ENCODE results near the gene ANGPTL7. TPM values are rescaled to one million over a fixed set of nuclear protein-coding genes. Genes with fewer than 3 reads are reported as not detected.

ANGPTL7 gene
- total RNA-seq, 1 experiment from 2014 or later: not detected

GRCh38 chr1:11211925-11212587, 22.9 kb downstream of the ANGPTL7 start:
- ChIA-PET POLR2A (no interaction called here), CTCF (no interaction called here)
- ATAC-seq (no peak), DNase-seq (ENCODE audit: low spot score) (no peak)
- Mint-ChIP-seq H3K9me3 (no peaks in the 10 kb centered on the region), H3K27ac (no peak overlapping the region), H3K36me3 (peaks cover 76% of the 10 kb centered on the region), H3K27me3 (ENCODE audit: low read depth) (no peaks in the 10 kb centered on the region), H3K4me3 (no peak overlapping the region), H3K4me1 (no peaks in the 10 kb centered on the region)
- no peak for TF ChIP-seq ZNF423 (CRISPR knock-in tag; IDR thresholded peaks at IDR 0.05)
- no peak for TF ChIP-seq ETV6 (CRISPR knock-in tag; IDR thresholded peaks at IDR 0.05)
- no peak for TF ChIP-seq CREM (CRISPR knock-in tag; IDR thresholded peaks at IDR 0.05)
- TF ChIP-seq TEAD4 (CRISPR knock-in tag; IDR thresholded peaks at IDR 0.05): no peak
- no peak for TF ChIP-seq ZNF281 (CRISPR knock-in tag; IDR thresholded peaks at IDR 0.05)
- TF ChIP-seq CBFB (CRISPR knock-in tag; IDR thresholded peaks at IDR 0.05; ENCODE audit: low read depth): no peak
- TF ChIP-seq CDX4 (CRISPR knock-in tag; IDR thresholded peaks at IDR 0.05; ENCODE audit: borderline replicate concordance): no peak
- TF ChIP-seq ZNF263 (CRISPR knock-in tag; IDR thresholded peaks at IDR 0.05; ENCODE audit: low read depth): no peak
- no peak for TF ChIP-seq ELF4 (CRISPR knock-in tag; IDR thresholded peaks at IDR 0.05; ENCODE audit: low read depth)
- TF ChIP-seq USF1 (CRISPR knock-in tag; IDR thresholded peaks at IDR 0.05): no peak
- TF ChIP-seq ZNF671 (CRISPR knock-in tag; IDR thresholded peaks at IDR 0.05): no peak
- TF ChIP-seq IRF1 (CRISPR knock-in tag; IDR thresholded peaks at IDR 0.05): no peak
- no peak for TF ChIP-seq ZBTB21 (CRISPR knock-in tag; IDR thresholded peaks at IDR 0.05; ENCODE audit: borderline replicate concordance)
- TF ChIP-seq ARID4B (CRISPR knock-in tag; IDR thresholded peaks at IDR 0.05; ENCODE audit: borderline replicate concordance): no peak
- TF ChIP-seq NFATC4 (CRISPR knock-in tag; IDR thresholded peaks at IDR 0.05): no peak
- no peak for TF ChIP-seq GRHL2 (CRISPR knock-in tag; IDR thresholded peaks at IDR 0.05; ENCODE audit: insufficient replicate concordance, severe bottlenecking)
- TF ChIP-seq ZNF512 (CRISPR knock-in tag; IDR thresholded peaks at IDR 0.05; ENCODE audit: borderline replicate concordance): no peak

All from WTC11 (cell line).